Hypothalamus (tissue), 51 donors: ENCODE measurements around the gene ARMC5.
A peak's percentile ranks its signal among the peaks of the same experiment; 100 is the strongest.
"Not testable (repeated sequence)": the region's sequence is repeated elsewhere in the genome, so short reads cannot be mapped to it uniquely, and the experiment has no call there.

ENCODE experiments used
- DNase-seq, 51 donors: peaks; one replicate each; lab custom pipeline; 2025; lab: John Stamatoyannopoulos, UW

Gene ARMC5

DNA sequence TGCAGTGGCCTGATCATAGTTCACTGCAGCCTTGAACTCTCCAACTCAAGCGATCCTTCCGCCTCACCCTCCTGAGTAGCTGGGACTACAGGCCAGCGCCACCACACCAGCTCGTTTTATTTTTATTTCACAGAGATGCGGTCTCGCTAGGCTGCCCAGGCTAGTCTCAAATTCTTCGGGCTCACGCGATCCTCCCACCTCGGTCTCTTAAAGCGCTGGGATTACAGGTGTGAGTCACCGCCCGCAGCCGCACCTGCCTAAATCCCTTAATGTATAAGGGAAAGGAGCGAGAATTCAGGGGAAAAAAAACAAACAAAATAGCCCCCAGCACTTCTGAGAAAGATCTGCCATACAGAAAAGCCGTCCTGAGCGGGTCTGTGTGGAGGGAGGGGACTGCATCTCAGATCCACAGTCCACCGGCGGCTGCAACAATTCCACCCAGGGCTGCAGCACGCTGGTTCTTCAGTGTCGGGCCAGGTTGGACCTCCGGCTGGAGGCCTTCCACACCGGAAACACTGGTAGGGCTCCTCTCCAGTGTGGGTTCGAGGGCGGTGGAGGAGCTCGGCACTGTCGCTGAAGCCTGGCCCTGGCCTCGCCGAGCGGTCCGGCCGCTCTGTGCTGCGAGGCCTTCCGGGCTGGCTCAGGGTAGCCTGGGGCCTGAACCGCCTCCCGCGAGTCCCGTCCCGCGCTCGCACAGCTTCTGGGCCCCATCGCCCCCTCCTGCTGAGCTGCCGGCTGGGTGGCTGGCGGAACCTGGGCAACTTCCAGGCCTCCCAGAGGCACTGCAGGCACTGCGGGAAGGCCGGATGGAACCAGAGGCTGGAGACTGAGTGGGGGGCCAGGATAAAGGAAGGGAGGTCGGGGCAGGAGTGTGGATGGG is 23.7 kb upstream of the ARMC5 start:
- no peak for DNase-seq

DNA sequence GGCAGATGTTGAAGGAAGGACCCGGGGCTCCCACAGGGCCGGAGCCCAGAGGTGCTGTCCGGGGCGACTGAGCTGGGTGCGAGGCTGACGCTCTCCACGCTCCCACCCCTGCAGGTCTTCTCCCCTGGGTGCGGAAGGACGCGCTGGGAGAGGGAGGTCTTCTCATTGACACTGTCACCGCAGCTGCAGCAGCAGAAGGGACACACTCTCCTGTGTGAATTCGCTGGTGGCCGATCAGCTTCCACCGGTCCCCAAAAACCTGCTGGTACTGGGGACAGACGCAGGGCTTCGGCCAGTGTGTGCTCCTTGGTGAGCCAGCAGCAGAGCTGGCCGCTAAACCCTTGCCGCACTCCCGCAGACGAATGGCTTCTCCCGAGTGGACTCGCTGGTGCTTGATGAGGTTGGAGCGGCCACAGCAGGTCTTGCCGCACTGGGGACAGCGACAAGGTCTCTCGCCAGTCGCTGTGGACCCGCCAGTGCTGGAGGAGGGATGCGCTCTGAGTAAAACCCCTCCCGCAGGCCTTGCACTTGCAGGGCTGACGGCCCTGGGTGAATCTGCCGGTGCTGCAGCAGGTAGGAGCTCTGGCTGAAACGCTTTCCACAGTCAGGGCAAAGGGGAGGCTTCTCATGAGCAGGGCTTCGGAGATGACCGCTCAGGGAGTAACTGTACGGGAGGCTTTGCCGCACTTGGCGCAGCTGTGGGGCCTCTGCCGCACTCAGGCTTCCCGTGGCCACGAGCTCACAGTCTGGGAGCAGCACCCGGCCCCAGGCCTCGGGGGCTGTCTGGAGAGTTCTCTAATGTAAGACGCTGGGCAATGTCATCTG is 22.9 kb upstream of the ARMC5 start:
- DNase-seq, result no peak

DNA sequence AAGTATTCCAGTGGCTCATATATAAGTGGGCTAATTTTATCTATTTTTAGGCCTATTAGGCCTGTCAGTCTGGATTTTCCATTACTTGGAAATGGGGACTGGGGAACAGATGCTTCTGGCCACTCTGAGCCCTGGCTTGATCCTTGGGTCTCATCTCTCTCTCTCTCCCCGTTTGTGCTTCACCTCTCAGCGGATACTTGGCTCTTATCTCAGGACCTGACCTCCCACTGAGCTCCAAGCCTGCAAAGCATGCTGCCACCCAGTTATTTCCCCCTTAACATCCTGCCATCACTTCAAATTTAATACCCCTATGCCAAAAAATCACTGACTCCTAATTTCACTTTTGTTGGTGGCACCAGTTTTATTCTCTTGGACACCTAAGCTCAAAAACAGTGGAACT is 20.9 kb upstream of the ARMC5 start:
- no peak for DNase-seq

DNA sequence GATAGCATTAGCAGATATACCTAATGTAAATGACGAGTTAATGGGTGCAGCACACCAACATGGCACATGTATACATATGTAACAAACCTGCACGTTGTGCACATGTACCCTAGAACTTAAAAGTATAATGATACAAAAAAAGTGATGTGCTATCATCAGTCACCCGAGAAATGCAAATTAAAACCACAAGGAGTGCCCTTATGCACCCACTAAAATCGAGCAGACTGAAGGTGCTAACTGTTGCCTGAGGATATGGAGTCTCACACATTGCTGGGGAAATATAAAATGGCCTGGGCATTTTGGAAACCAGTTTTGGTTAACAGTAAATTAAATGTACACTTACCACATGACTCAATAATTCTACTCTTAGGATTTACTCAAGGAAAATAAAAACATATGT is 20.3 kb upstream of the ARMC5 start:
- DNase-seq, result not testable (repeated sequence)

DNA sequence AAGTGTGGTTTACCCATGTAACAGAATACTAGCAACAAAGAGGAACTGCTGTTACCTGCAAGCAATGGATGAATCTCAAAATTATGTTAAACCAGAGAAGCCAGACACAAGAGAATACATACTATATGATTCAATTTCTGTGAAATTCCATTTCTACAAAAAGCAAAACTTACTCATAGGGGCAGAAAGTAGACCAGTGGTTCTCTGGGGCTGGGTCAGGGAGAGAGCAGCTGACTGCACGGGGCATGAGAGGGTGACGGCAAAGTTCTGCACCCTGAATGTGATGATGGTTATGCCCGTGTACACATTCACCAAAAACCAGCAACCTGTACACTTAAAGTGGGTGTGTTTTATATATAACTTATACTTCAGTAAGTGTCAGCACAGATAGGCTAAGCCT is 19.8 kb upstream of the ARMC5 start:
- DNase-seq, result no peak

DNA sequence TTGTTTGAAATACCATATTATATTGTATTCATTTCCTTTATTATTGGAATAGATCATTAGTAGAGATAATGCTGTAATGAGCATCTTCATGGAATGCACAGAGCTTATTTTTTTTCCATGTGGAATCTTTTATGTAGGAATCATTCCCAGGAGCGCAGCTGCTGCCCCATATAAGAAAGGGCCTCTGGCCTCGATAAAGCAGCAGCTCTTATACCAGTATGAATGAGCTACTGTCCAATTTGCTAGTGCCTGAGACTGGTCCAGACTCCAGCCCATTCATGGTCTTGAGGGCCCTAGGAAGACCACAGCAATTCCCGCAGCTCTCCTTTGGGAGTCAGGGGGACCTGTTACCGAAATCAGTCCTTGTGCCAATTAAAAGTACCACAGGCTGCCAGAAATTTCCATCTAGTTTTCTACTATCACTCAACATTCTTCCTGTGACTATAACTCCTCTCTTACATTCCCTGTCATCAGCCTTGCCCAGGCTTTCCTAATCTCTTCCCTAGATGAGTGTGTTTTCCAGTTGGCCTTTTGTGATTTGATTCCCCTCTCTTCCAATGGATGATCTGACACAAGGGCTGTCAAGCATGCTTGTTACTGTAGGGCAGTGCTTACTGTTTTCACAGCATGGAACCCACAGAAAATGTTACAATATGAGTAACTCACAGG is 18.7 kb upstream of the ARMC5 start:
- DNase-seq, result peak in 7 of 51 donors; percentile 7 to 33 (median 18)

DNA sequence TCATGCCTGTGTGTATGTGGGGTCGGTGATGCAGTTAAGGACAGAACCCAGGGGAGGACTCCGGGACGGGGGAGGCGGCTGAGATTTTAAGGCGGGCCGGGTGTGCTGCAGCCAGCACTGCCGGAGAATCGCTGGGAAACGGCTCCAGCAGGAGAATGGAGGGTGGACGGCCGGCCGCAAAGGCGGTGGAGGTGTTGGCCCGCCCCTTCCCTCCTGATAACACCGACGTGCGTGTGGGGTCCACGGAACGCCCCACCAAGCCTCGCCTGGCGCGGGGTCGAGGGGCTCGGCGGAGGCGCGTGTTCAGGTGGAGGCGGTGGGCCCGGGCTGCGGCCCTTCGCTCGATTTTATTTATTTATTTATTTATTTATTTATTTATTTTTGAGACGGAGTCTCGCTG is 17.3 kb upstream of the ARMC5 start:
- no peak for DNase-seq

DNA sequence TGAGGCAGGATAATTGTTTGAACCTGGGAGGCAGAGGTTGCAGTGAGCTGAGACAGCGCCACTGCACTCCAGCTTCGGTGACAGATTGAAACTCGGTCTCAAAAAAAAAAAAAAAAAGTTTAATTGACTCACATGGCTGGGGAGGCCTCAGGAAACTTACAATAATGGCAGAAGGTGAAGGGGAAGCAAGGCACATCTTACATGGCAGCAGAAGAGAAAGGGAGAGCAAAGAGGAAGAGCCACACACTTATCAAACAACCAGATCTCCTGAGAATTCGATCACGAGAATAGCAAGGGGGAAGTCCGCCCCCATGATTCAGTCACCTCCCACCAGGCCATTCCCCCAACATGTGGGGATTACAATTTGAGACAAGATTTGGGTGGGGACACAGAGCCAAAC is 13.4 kb upstream of the ARMC5 start:
- DNase-seq, result not testable (repeated sequence)

DNA sequence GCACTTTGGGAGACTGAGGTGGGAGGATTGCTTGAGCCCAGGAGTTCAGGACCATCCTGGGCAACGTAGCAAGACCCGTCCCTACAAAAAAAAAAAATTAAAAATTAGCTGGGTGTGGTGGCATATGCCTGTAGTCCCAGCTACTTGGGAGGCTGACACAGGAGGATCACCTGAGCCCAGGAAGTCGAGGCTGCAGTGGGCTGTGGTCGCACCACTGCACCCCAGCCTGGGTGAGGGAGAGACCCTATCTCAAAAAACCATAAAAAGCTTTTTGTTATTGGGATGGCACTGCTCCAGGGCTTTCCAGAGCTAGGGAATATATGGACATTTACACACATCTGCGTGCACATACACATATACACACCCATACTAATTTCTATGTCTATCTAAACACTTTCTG is 8.1 kb upstream of the ARMC5 start:
- DNase-seq, result no peak

DNA sequence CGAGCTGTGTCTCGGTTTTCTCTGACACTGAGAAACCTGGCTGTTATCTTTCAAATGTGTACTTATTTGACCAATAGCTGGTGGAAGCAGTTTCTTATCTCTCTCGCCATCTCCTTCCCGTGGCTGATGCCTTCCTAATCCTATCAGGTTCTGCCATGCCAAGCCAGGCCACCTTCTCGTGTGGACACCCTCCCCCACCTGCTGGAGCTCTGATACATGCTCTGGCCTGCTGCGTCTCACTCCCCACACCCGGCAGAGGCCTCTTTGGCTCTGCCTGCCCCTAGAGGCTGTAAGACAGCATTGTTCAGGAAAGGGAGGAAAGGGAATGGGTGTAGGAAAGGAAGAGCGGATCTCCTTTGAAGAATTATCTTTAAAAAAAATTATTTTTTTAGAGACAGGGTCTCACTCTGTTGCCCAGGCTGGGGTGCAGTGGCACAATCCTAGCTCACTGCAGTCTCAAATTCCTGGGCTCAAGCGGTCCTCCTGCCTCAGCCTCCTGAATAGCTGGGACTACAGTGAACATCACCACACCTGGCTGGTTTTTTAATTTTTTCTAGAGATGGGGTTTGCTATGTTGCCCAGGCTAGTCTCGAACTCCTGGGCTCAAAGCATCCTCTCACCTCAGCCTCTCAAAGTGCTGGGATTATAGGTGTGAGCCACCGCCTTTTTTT is 7.5 kb upstream of the ARMC5 start:
- DNase-seq, result peak in 21 of 51 donors; percentile 10 to 57 (median 32)

DNA sequence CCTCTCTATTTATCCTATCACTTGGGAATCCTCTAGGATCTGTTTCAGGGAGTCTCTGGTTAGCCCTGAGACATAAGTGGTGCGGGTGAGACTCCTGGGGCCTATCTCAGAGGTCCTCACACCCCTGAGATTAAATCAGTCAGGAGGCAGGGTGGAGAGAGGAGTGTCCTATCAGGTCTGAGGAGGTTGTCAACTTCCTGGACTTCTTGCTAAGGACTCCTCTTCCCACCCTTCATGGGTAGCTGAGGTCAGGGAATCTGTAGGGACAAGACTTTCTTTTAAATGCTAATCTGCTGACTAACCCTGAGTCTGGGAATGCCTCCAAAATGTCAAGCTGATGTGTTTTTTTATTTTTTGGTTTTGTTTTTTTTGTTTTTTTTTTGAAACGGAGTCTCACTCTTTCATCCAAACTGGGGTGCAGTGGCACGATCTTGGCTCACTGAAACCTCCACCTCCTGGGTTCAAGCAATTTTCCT is 6.6 kb upstream of the ARMC5 start:
- peak in 1 of 51 donors; percentile 11 for DNase-seq

DNA sequence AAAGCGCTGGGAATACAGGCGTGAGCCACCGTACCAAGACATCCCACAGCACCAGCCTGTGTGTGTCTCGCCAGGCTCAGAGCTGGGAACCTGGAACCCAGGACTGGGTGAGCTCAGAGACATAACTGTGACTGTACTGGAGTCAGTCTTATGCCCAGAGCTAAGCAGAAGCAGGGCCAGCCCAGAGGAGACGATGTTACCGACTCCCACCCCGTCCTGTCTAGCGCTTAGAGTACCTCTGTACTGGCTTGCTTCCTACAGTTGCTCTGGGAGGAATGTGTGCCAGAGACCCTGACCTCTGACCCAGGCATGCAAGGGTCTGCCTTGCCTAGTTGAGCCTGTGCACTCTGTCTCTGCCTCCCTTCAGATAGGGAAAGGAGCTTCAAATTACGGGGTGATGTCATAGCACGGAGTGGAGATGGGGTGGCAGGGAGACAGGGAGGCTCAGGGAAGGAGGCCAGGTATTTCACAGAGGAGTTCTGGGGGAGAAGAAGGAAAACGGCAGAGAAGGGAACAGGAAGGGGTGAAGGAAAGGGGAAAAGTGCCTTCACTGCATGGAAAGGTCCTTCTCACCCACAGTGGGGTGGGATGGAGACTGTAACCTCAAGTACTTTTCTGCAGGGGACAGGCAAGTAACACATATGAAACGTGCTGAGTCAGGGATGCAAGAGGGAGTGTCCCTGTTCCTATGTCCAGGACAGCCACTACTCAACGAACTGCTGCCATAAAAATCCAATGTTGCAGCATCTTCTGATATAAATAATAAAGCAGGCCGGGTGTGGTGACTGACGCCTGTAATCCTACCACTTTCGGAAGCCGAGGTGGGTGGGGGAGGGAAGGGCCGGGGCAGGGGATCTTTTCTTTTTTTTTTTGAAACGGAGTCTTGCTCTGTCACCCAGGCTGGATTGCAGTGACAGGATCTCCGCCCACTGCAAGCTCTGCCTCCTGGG is 5.8 kb upstream of the ARMC5 start:
- no peak for DNase-seq

DNA sequence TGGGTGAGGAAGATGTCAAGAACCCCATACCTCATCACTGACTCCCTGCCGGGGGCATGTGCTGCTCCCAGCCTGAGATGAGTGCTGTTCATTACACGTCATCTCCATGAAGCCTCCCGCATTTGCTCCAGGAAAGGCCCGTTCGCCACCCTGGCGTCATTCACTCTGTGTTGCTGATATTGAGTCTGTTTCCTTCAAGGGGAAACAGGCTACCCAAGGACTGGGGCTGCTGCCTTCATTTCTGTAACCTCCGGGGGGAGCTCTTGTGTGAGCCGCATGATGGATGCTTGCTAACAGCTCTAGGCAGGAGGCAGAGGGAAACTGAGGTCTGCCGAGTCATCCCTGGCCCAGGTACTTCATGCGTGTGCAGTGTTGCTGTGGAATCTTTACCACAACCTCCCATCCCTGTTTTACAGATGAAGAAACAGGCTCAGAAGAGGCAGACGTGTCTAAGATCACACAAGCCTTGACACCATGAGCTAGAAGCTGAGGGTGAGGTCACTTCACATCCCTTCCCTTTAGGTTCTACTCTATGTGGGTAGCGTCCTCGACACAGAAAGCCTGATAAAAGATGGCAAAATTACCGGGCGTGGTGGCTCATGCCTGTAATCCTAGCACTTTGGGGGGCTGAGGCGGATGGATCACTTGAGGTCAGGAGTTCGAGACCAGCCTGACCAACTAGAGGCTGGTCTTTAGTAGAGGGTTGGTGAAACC is 3.5 kb upstream of the ARMC5 start:
- DNase-seq, result peak in 1 of 51 donors; percentile 7

DNA sequence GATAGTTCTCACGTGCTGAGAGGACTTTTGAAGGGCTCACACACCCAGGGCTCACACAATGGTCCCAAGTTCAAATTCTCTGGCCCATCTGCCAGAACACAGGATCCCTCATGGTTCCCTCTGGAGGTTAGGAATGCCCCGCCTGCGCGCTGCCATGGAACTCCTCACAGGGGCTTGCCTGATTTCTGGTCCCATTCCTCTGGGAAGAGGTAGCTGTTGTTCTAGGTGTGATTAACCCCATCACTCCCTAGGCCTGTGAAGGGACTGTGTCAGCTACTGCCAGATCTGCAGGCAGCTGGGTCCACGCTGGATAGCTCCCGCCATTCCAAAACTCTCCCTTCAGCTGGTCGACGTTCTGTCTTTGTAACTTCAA is 2.3 kb upstream of the ARMC5 start:
- no peak for DNase-seq

DNA sequence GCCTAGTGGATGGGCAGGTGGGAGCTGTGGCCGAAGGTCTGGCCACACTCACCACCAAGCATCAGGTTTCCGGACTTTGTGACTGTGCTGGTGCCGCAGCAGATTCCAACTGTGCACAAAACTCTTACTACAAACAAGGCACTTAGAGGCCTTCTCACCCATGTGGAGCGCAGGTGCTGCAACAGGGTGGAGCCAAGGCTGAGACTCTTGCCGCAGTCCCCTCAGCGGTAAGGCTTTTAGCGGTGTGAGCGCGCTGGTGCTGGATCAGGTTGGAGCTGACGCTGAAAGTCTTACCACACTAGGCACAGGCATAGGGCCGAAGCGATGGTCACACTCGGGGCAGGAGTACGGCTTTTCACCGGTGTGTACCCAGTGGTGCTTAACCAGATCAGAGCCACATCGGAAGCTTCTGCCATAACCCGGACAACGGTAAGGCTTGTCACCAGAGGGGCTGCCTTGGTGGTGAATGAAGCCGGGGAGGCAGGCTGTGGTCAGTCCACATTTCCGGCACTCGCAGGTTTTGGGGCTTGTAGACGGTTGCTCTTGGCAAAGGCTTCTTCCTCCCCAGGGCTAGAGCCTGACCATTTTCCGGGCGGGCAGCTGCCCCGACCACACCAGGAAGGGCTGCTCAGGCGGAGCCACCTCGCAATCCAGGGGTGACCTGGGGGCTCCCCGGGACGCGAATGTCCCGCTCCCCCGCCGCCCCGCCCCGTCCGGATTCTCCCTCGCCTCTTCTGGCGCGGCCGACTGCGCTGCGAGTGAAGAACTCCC is 1.0 kb upstream of the ARMC5 start:
- peak in 5 of 51 donors; percentile 33 to 64 (median 52) for DNase-seq

DNA sequence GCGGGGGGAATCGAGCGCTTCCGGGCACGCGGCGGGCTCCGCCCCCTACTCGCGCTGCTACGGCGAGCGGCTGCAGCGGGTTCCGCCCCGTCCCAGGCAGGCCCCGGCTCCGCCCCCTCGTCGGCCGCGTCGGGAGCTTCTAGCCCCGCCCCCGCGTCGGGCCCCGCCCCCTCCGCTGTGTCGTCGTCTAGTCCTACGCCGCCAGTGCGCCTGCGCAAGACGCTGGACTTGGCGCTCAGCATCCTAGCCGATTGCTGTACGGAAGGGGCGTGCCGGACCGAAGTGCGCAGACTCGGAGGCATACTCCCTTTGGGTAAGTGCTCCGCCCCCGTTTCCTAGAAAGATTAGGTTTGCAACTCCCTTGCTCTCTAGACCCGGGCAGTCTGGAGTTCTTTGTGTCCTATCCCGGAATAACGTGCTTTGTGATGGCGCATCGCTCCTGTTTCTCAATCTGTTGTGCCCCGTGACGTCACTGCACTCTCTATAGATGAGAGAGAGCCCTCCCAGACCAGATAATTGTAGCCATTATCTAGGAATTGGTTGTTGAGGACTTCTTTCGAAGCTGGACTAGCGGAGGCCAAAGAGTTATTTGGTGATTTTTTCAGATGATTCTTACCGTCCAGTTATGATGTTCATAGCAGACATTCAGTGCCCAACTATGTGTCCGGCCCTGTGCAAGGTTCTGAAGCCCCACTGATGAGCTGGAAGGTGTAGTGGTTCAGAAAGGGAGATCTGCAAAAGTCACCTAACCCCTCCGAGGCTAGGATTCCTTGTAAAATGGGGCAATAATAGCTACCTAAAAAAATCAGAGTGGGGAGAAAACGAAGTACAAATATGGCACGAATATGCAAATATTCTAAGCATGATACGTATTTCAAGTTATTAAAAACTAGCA is 633 bp downstream of the ARMC5 start:
- DNase-seq, result peak; percentile 96 to 100 (median 99)

DNA sequence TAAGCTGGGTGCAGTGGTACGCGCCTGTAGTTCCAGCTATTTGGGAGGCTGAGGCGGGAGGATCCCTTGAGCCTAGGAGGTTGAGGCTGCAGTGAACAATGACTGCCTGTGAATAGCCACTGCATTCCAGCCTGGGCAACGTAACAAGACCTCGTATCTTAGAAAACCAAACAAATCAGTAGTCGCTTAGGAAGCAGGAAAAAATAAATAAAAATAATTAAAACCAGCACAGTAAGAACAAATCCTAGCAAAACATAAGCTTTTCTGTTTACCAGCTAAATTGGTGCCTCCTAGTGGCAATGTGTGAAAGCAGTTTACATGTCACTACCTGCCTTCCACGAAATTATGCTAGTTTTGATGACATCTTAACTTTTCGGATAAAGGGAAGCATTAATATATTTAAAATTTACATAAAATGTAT is 1.3 kb downstream of the ARMC5 start:
- no peak for DNase-seq
